Activated naive CD4-positive, alpha-beta T cell (primary cell): Measurements from ENCODE around the gene RCSD1.
"Not testable (repeated sequence)": the region's sequence is repeated elsewhere in the genome, so short reads cannot be mapped to it uniquely, and the experiment has no call there.

Experiments used
- DNase-seq, 4 experiments: peaks; one replicate each; lab custom pipeline; 2025; lab: John Stamatoyannopoulos, UW

Gene RCSD1

GRCh38 chr1:167629681-167630567 lies at the start of gene RCSD1:
Gene RCSD1 (plus strand): TSS chr1:167630232. CDS start chr1:167630424, 192 bp downstream.
- peak in 3 of 4 experiments; percentile 9 to 45 (median 33) for DNase-seq

GRCh38 chr1:167582064-167582463 lies 48.0 kb upstream of the RCSD1 start:
- DNase-seq: no peak

GRCh38 chr1:167582722-167583121 lies 47.3 kb upstream of the RCSD1 start:
- no peak for DNase-seq

- no peak for DNase-seq
These were observed 45.5 kb upstream of the RCSD1 start for GRCh38 chr1:167584581-167584980.

GRCh38 chr1:167587342-167587741 lies 42.7 kb upstream of the RCSD1 start:
- DNase-seq: no peak

GRCh38 chr1:167587872-167588271 lies 42.2 kb upstream of the RCSD1 start:
- no peak for DNase-seq

- no peak for DNase-seq
These were observed 41.7 kb upstream of the RCSD1 start for GRCh38 chr1:167588361-167588760.

- DNase-seq: no peak
These were observed 37.6 kb upstream of the RCSD1 start for GRCh38 chr1:167592475-167592874.

GRCh38 chr1:167593860-167594259 lies 36.2 kb upstream of the RCSD1 start:
- no peak for DNase-seq

GRCh38 chr1:167594822-167595221 lies 35.2 kb upstream of the RCSD1 start:
- no peak for DNase-seq

GRCh38 chr1:167599957-167600581 lies 30.0 kb upstream of the RCSD1 start:
- DNase-seq: peak in 1 of 4 experiments; percentile 2

- DNase-seq: no peak
These were observed 28.3 kb upstream of the RCSD1 start for GRCh38 chr1:167601442-167602383.

- DNase-seq: peak in 1 of 4 experiments; percentile 2
These were observed 27.2 kb upstream of the RCSD1 start for GRCh38 chr1:167602840-167603239.

GRCh38 chr1:167605576-167605975 lies 24.5 kb upstream of the RCSD1 start:
- DNase-seq: no peak

- DNase-seq: no peak
These were observed 18.0 kb upstream of the RCSD1 start for GRCh38 chr1:167611983-167612382.

- DNase-seq: no peak
These were observed 17.2 kb upstream of the RCSD1 start for GRCh38 chr1:167612587-167613385.

GRCh38 chr1:167613984-167614383 lies 16.0 kb upstream of the RCSD1 start:
- not testable (repeated sequence) for DNase-seq

GRCh38 chr1:167614851-167615250 lies 15.2 kb upstream of the RCSD1 start:
- no peak for DNase-seq

GRCh38 chr1:167616521-167616920 lies 13.5 kb upstream of the RCSD1 start:
- DNase-seq: no peak

GRCh38 chr1:167617153-167618147 lies 12.6 kb upstream of the RCSD1 start:
- no peak for DNase-seq
